Heart left ventricle (tissue), 13 donors: ENCODE data around the gene TBL1X.

Experiments
- CTCF ChIP-seq, 12 donors: fragments of 200-600 bp; sonication (generic) in 4 of 12; IDR thresholded peaks; one replicate each; pipeline versions ENCODE4 v1.5.0 to v1.8.0; 2018 to 2022; ENCODE audit warnings: antibody characterized with exemption in 12 of 12, mild to moderate bottlenecking in 5 of 12
- POLR2A ChIP-seq, 2 donors: fragments of 450-650 bp; IDR thresholded peaks; one replicate each; pipeline ENCODE4 v1.6.1; 2017; ENCODE audit warnings: antibody characterized with exemption in 2 of 2, mild to moderate bottlenecking in 2 of 2, moderate library complexity in 2 of 2
- donor health status: ischemic (EF 13 %, LVEDD 7.1; RV severe dilation, severe dysfunction).
- donor health status: DM: no; HTN: yes; CAD: no.
- donor health status: DM: no; HTN: no; CAD: no.
- donor health status: ischemic (EF 25% LVEDD 6.9; RV normal size, moderate dysfunction).
- donor health status: ischemic (EF 25% LVEDD 5.7; RV mildly dilated, moderate dysfunction).
- donor health status: ischemic (EF 35%, LVEDD 5.7; RV mildly dilated, moderate dysfunction).
- donor health status: nonischemic (EF 11% LVEDD 7.7; RV severe dilation, severe dysfunction).
- donor health status: DM: yes; HTN: yes; CAD: no.
- donor health status: PGD.
- donor health status: ischemic (EF 29% LVEDD 5.4; RV normal size, mild dysfunction).
- donor health status: nonischemic (EF 23%, LVEDD 6.1; RV moderate dilation, normal function).

GRCh38 chrX:9690046-9690445, 225.2 kb downstream of the TBL1X start:
- TF ChIP-seq CTCF (IDR thresholded peaks at IDR 0.05): no peak
- TF ChIP-seq POLR2A (IDR thresholded peaks at IDR 0.05): no peak
